Transverse colon (tissue), 4 donors: ENCODE data around the gene VRTN. TPM values are rescaled to one million over a fixed set of nuclear protein-coding genes. Genes with fewer than 3 reads are reported as not detected.
"Not testable (repeated sequence)": the region's sequence is repeated elsewhere in the genome, so short reads cannot be mapped to it uniquely, and the experiment has no call there.

Experiments
- DNase-seq: peaks from one replicate; pipeline ENCODE4 v3.0.0-alpha.2; 2019
- H3K27ac ChIP-seq, 4 donors: fragments of 200-600 bp; sonication (generic); 2 replicates each; pipeline ENCODE4 v1.5.1; 2016 to 2018; ENCODE audit warnings: inconsistent platforms in 4 of 4
- H3K27me3 ChIP-seq: fragments of 200-600 bp; sonication (generic); 2 replicates; pipeline ENCODE4 v1.5.1; 2017; ENCODE audit warnings: inconsistent platforms
- H3K36me3 ChIP-seq, 4 donors: fragments of 200-600 bp; sonication (generic); 2 replicates each; pipeline ENCODE4 v1.5.1; 2017 to 2019; ENCODE audit warnings: inconsistent platforms in 4 of 4
- H3K4me1 ChIP-seq, 4 donors: fragments of 200-600 bp; sonication (generic); 2 replicates each; pipeline ENCODE4 v1.5.1; 2017 to 2020; ENCODE audit warnings: inconsistent platforms in 4 of 4
- H3K4me3 ChIP-seq, 4 donors: fragments of 200-600 bp; sonication (generic); 1 replicate in 1 of 4; 2 replicates in 3 of 4; pipeline versions ENCODE4 v1.5.1 to v1.6.1; 2017 to 2019; ENCODE audit warnings: inconsistent platforms in 4 of 4
- H3K9me3 ChIP-seq, 2 donors: fragments of 200-600 bp; sonication (generic); 2 replicates each; pipeline ENCODE4 v1.5.1; 2017 to 2019; ENCODE audit warnings: inconsistent platforms in 2 of 2
- EP300 ChIP-seq: sonication (generic); formaldehyde crosslinking; IDR thresholded peaks from one replicate; pipeline ENCODE4 v1.6.1; 2017; ENCODE audit warnings: antibody characterized with exemption, low read depth
- POLR2A ChIP-seq: fragments of 450-650 bp; IDR thresholded peaks from one replicate; pipeline ENCODE4 v1.6.1; 2016; ENCODE audit warnings: antibody characterized with exemption, mild to moderate bottlenecking, moderate library complexity
- POLR2AphosphoS5 ChIP-seq, 3 donors: sonication (generic); formaldehyde crosslinking; IDR thresholded peaks; one replicate each; pipeline ENCODE4 v1.6.1; 2016; ENCODE audit warnings: antibody characterized with exemption in 3 of 3
- WGBS, 2 donors: methylation state at CpG; one replicate each; pipeline ENCODE4 v1.1.5; 2018; ENCODE audit warnings: low coverage in 1 of 2; 5-methylcytosine and 5-hydroxymethylcytosine counted together
- in situ Hi-C, 4 donors: fragments of 200-750 bp; cut with MboI; loops; one replicate each; pipeline versions ENCODE4 v1.15.0 to v1.15.1; 2017; ENCODE audit warnings: low sequenced_read_pairs in 3 of 4, low pct_ligation_motif_present in 1 of 4, low pct_unique_long_range_greater_than_20kb in 1 of 4
- intact Hi-C: fragments of 100-400 bp; cut with DNase I; formaldehyde crosslinking; loops from one replicate; pipeline ENCODE4 v1.15.1; 2023; ENCODE audit warnings: low total_unique reads
- total RNA-seq, 4 donors: library from RNA; depleted of rRNA; stranded (reverse); fragments of >200 nt; gene quantifications; one replicate each; pipeline ENCODE4 v1.1.0, GENCODE V29; 2016
- TF ChIP-seq, protein P1 (sequence below), 5 experiments: fragments of 200-600 bp in 3 of 5; fragments of 450-650 bp in 2 of 5; sonication (generic) in 3 of 5; IDR thresholded peaks; 1 replicate in 2 of 5; 2 replicates in 3 of 5; pipeline ENCODE4 v1.5.1; 2016 to 2017; ENCODE audit warnings: antibody characterized with exemption in 5 of 5, inconsistent platforms in 3 of 5, mild to moderate bottlenecking in 2 of 5, moderate library complexity in 1 of 5

The VRTN gene
- total RNA-seq, 4 donors from 2014 or later: not detected

DNA sequence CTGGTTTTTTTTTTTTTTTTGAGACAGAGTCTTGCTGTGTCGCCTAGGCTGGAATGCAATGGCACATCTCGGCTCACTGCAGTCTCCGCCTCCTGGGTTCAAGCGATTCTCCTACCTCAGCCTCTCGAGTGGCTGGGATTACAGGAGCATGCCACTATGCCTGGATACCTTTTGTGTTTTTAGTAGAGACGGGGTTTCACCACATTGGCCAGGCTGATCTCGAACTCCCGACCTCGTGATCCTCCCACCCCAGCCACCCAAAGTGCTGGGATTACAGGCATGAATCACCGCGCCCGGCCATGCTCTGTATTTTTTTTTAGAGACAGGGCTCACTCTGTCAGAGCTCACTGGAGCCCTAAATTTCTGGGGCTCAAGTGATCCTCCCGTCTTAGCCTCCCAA, 32.6 kb downstream of the VRTN start:
- no peaks in the 10 kb centered on the region for H3K4me1 ChIP-seq
- WGBS, 2 donors: 90% methylated on average over 9 to 13 of the region's 13 CpGs
- H3K27me3 ChIP-seq: no peaks in the 10 kb centered on the region
- no peaks in the 10 kb centered on the region for H3K9me3 ChIP-seq
- TF ChIP-seq EP300: no peak
- TF ChIP-seq POLR2AphosphoS5 (IDR thresholded peaks at IDR 0.05): no peak
- TF ChIP-seq, protein P1, sequence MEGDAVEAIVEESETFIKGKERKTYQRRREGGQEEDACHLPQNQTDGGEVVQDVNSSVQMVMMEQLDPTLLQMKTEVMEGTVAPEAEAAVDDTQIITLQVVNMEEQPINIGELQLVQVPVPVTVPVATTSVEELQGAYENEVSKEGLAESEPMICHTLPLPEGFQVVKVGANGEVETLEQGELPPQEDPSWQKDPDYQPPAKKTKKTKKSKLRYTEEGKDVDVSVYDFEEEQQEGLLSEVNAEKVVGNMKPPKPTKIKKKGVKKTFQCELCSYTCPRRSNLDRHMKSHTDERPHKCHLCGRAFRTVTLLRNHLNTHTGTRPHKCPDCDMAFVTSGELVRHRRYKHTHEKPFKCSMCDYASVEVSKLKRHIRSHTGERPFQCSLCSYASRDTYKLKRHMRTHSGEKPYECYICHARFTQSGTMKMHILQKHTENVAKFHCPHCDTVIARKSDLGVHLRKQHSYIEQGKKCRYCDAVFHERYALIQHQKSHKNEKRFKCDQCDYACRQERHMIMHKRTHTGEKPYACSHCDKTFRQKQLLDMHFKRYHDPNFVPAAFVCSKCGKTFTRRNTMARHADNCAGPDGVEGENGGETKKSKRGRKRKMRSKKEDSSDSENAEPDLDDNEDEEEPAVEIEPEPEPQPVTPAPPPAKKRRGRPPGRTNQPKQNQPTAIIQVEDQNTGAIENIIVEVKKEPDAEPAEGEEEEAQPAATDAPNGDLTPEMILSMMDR (IDR thresholded peaks at IDR 0.05): no peak
- no peak for TF ChIP-seq POLR2A
- no peak for DNase-seq
- intact Hi-C loops (no loop called here), in situ Hi-C loops (no loop called here)
- H3K27ac ChIP-seq: no peak overlapping the region
- no peak overlapping the region for H3K4me3 ChIP-seq
- no peaks in the 10 kb centered on the region for H3K36me3 ChIP-seq

- H3K9me3 ChIP-seq, H3K27me3 ChIP-seq, H3K4me1 ChIP-seq, H3K27ac ChIP-seq, H3K4me3 ChIP-seq, in situ Hi-C loops, H3K36me3 ChIP-seq, intact Hi-C loops, DNase-seq: not testable (repeated sequence)
- WGBS, 2 donors: 78 to 86% methylated on average over 3 to 10 of the region's 10 CpGs
Observed at GRCh38 chr14:74381571-74381970, 33.3 kb downstream of the VRTN start.

- intact Hi-C loops: no loop called here
- H3K36me3 ChIP-seq: no peaks in the 10 kb centered on the region
- in situ Hi-C loops: no loop called here
- H3K9me3 ChIP-seq: no peaks in the 10 kb centered on the region
- DNase-seq: no peak
- H3K4me3 ChIP-seq: no peak overlapping the region
- TF ChIP-seq, protein P1 (IDR thresholded peaks at IDR 0.05): no peak
- TF ChIP-seq POLR2AphosphoS5 (IDR thresholded peaks at IDR 0.05) (no peak), POLR2A (no peak), EP300 (no peak)
- H3K4me1 ChIP-seq: no peaks in the 10 kb centered on the region
- H3K27ac ChIP-seq: no peak overlapping the region
- 86% methylated on average over 3 to 4 of the region's 4 CpGs for WGBS, 2 donors
- H3K27me3 ChIP-seq: peaks cover 1% of the 10 kb centered on the region
Observed at GRCh38 chr14:74382231-74382630, 34.0 kb downstream of the VRTN start.

GRCh38 chr14:74389980-74390379, 41.7 kb downstream of the VRTN start:
- peaks cover 23% of the 10 kb centered on the region for H3K27me3 ChIP-seq
- 75 to 80% methylated on average over 2 to 7 of the region's 7 CpGs for WGBS, 2 donors
- H3K9me3 ChIP-seq: no peaks in the 10 kb centered on the region
- no peak for DNase-seq
- no peak overlapping the region for H3K4me3 ChIP-seq
- intact Hi-C loops (no loop called here), in situ Hi-C loops (no loop called here)
- no peak overlapping the region for H3K27ac ChIP-seq
- TF ChIP-seq EP300 (no peak), POLR2AphosphoS5 (IDR thresholded peaks at IDR 0.05) (no peak), POLR2A (no peak)
- TF ChIP-seq, protein P1 (IDR thresholded peaks at IDR 0.05): no peak
- H3K4me1 ChIP-seq: no peaks in the 10 kb centered on the region
- no peaks in the 10 kb centered on the region for H3K36me3 ChIP-seq

GRCh38 chr14:74390505-74390904, 42.2 kb downstream of the VRTN start:
- intact Hi-C loops, H3K9me3 ChIP-seq, H3K4me3 ChIP-seq, DNase-seq, in situ Hi-C loops, H3K27ac ChIP-seq, H3K4me1 ChIP-seq, H3K36me3 ChIP-seq: not testable (repeated sequence)
- WGBS, 2 donors: 91 to 93% methylated on average over 2 to 3 of the region's 3 CpGs
- peaks cover 23% of the 10 kb centered on the region for H3K27me3 ChIP-seq
